HL-60 (cell line): ENCODE data around the gene DHRS7B.

ENCODE experiments used
- POLR2AphosphoS5 ChIP-seq: IDR thresholded peaks from 2 replicates; pipeline ENCODE4 v1.6.1; 2012; ENCODE audit warnings: low read depth
- SPI1 ChIP-seq: IDR thresholded peaks from 2 replicates; pipeline ENCODE4 v1.6.1; 2012; ENCODE audit warnings: low read depth, mild to moderate bottlenecking, borderline replicate concordance
- TF ChIP-seq, protein P1 (sequence below): IDR thresholded peaks from one replicate; pipeline ENCODE4 v1.5.1; 2011; ENCODE audit warnings: low read length, control low read depth, inconsistent platforms; ENCODE audit not compliant: insufficient read depth
- TF ChIP-seq, protein P2 (sequence below): IDR thresholded peaks from 2 replicates; pipeline ENCODE4 v1.6.1; 2012; ENCODE audit warnings: low read depth; ENCODE audit not compliant: insufficient replicate concordance

DNA sequence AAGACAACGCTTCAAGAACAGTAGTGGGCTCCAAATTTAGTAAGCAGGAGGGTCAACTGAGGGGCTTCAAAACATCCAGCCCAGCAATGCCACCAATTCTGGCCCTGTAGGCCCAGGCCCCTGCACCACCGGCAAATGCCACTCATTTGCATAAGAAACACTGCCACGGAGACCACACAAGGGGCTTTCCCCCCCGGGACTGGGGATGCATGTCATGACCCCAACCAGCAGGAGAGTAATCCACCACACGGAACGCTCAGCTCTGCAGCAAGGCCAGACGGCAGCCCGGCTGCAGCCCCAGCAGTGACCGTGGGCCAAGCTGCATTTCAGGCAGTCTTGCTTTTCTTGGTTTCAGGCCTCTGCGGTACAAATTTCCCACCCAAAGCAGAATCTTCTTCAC, 73.1 kb downstream of the DHRS7B start:
- TF ChIP-seq, protein P1, sequence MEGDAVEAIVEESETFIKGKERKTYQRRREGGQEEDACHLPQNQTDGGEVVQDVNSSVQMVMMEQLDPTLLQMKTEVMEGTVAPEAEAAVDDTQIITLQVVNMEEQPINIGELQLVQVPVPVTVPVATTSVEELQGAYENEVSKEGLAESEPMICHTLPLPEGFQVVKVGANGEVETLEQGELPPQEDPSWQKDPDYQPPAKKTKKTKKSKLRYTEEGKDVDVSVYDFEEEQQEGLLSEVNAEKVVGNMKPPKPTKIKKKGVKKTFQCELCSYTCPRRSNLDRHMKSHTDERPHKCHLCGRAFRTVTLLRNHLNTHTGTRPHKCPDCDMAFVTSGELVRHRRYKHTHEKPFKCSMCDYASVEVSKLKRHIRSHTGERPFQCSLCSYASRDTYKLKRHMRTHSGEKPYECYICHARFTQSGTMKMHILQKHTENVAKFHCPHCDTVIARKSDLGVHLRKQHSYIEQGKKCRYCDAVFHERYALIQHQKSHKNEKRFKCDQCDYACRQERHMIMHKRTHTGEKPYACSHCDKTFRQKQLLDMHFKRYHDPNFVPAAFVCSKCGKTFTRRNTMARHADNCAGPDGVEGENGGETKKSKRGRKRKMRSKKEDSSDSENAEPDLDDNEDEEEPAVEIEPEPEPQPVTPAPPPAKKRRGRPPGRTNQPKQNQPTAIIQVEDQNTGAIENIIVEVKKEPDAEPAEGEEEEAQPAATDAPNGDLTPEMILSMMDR, result no peak
- TF ChIP-seq, protein P2, sequence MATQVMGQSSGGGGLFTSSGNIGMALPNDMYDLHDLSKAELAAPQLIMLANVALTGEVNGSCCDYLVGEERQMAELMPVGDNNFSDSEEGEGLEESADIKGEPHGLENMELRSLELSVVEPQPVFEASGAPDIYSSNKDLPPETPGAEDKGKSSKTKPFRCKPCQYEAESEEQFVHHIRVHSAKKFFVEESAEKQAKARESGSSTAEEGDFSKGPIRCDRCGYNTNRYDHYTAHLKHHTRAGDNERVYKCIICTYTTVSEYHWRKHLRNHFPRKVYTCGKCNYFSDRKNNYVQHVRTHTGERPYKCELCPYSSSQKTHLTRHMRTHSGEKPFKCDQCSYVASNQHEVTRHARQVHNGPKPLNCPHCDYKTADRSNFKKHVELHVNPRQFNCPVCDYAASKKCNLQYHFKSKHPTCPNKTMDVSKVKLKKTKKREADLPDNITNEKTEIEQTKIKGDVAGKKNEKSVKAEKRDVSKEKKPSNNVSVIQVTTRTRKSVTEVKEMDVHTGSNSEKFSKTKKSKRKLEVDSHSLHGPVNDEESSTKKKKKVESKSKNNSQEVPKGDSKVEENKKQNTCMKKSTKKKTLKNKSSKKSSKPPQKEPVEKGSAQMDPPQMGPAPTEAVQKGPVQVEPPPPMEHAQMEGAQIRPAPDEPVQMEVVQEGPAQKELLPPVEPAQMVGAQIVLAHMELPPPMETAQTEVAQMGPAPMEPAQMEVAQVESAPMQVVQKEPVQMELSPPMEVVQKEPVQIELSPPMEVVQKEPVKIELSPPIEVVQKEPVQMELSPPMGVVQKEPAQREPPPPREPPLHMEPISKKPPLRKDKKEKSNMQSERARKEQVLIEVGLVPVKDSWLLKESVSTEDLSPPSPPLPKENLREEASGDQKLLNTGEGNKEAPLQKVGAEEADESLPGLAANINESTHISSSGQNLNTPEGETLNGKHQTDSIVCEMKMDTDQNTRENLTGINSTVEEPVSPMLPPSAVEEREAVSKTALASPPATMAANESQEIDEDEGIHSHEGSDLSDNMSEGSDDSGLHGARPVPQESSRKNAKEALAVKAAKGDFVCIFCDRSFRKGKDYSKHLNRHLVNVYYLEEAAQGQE, result no peak
- TF ChIP-seq POLR2AphosphoS5, result no peak
- TF ChIP-seq SPI1, result no peak
